OCI-LY1 (cell line): Measurements from ENCODE around the gene ANO4.
"Not testable (repeated sequence)": the region's sequence is repeated elsewhere in the genome, so short reads cannot be mapped to it uniquely, and the experiment has no call there.

Source experiments
- CTCF ChIP-seq: fragments of 200-600 bp; sonication (generic), shearing (Covaris generic); IDR thresholded peaks from 2 replicates; pipeline ENCODE4 v1.5.1; 2017; ENCODE audit warnings: mild to moderate bottlenecking, antibody characterized with exemption, low read length, moderate library complexity, mixed read lengths
- EZH2 ChIP-seq: fragments of 200-600 bp; sonication (generic), shearing (Covaris generic); IDR thresholded peaks from 2 replicates; pipeline ENCODE4 v1.8.0; 2017; ENCODE audit warnings: borderline replicate concordance, mixed run types, mild to moderate bottlenecking, antibody characterized with exemption, low read length, moderate library complexity, mixed read lengths

GRCh38 chr12:100933531-100933930, 139.0 kb downstream of the ANO4 start:
- TF ChIP-seq CTCF, EZH2: not testable (repeated sequence)
